HT-29 (cell line): ENCODE results near the gene LUM. TPM values are rescaled to one million over a fixed set of nuclear protein-coding genes. Genes with fewer than 3 reads are reported as not detected.
A peak's percentile ranks its signal among the peaks of the same experiment; 100 is the strongest.
"Not testable (repeated sequence)": the region's sequence is repeated elsewhere in the genome, so short reads cannot be mapped to it uniquely, and the experiment has no call there.

Source experiments
- DNase-seq: peaks from one replicate; pipeline ENCODE4 v3.0.0-alpha.2; 2015; ENCODE audit warnings: low spot score
- total RNA-seq: library from RNA; depleted of rRNA; stranded (reverse); fragments of >200 nt; shearing (Covaris generic); gene quantifications from 2 replicates; pipeline ENCODE4 v1.2.3, GENCODE V29; 2014

The LUM gene
- total RNA-seq, 1 experiment from 2014 or later, result 0.10 TPM

DNA sequence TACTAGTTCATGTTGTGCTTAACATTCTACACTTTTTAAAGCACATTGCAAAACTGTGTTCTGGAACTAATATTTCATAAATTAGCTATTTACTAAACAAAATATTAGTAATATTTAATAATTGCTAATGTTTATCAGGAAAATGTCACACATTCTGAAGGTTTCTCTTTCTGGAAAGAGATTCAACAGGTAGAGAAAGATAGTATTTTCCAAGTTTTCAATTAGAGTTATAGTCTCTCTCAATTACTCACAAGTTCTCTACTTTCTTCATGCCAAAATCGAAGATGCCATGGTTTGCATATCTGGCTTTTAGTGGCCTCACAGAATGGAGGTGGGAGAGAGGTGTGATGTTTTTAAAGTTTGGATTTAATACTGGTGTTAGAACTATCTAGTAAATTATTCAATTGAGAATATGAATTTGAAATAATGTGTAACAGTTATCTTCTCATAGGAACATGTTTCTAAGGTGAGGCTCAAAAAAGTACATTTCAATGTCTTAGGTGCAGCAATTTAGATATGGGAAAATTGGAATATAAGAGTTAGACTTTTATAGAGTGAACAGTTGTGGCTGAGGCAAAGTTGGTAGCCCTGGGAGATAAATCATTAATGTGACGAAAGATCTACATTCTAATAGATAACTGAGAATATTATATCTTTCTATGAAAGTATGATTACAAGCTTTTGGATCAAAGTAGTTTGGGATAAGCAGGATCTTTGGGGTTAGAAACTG lies 1.5 kb downstream of the LUM start:
- no peak for DNase-seq

DNA sequence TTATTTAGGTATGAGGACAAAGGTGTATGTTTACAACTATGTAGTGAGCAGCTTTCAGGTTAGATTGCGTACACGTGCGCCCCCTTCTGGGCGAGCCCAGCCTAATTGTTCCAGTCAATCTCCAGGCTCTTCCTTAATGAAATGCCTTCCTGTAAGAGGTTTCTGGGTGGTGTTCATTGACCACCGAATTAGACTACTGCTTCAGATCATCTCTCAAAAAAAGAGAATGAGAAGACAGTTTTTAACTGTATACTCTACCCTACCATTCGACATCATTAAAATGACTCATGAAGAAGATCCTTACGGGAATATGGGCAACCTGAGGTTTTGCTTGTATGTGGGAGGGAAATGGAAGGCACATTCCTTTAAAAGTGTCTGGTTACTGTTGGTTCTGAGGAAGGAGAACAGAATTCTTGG lies 2.1 kb downstream of the LUM start:
- DNase-seq, result peak; percentile 93

DNA sequence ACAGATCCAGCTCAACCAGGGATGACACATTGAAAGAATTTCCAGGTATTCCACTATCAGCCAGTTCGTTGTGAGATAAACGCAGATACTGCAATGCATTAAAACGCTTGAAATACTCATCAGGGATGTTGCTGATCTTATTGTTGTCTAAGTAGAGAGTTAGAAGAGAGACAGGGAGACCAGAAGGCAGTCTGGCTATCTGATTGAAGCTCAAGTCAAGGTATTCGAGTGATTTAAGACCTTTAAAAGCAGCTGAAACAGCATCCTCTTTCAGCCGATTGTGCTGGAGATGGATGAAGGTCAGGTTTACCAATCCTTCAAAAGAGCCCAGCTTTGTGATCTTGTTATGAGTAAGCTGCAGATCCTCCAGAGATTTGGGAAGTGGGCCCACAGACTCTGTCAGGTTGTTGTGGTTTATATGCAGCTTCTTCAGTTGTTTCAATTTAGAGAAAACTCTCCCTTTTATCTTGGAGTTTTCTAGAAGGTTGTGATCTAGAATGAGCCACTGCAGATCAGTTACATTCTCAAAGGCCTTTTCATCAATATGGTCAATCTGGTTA lies 3.0 kb downstream of the LUM start:
- no peak for DNase-seq

- no peak for DNase-seq
Measured at GRCh38 chr12:91106283-91106682, 5.0 kb downstream of the LUM start.

- no peak for DNase-seq
Measured at GRCh38 chr12:91105807-91106206, 5.5 kb downstream of the LUM start.

- DNase-seq, result no peak
Measured at GRCh38 chr12:91104812-91105466, 6.4 kb downstream of the LUM start.

DNA sequence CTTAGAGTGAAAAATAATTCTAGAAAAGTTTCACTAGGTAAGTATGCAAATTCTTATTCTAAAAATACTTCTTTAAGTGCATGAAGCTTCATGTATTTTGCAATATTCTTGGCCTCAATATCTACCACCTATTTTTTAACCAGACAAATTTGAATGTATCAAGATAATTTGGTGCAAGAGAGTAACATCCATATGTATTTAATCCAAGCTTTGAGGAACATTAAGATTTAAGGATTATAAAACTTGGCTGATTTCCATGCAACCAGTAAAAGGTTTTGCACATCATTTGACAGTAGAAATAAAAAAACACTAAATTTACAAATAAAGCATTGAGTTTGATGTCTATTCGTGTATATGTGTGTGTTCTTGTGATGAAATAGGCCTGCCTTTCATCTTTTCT lies 7.7 kb downstream of the LUM start:
- DNase-seq, result no peak

GRCh38 chr12:91103101-91103500 lies 8.2 kb downstream of the LUM start:
- no peak for DNase-seq

DNA sequence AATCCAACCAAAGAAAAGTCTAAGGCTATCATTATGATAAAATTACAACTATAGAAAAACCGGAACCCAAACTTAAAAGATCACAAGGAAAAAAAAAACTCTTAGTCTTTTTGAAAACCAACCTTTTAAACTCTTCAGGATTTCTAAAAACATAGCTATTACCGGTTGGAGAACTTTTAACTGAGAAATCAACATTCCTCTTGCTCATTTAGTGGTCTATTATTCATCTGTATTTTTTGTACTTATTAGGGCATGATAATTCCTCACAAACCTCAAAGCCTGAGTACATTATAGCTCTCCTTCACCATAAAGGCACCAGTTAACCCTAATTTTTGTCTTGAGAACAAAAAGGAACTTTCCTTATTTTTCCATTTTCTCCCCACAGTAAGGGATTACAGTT lies 10.4 kb downstream of the LUM start:
- DNase-seq, result no peak

DNA sequence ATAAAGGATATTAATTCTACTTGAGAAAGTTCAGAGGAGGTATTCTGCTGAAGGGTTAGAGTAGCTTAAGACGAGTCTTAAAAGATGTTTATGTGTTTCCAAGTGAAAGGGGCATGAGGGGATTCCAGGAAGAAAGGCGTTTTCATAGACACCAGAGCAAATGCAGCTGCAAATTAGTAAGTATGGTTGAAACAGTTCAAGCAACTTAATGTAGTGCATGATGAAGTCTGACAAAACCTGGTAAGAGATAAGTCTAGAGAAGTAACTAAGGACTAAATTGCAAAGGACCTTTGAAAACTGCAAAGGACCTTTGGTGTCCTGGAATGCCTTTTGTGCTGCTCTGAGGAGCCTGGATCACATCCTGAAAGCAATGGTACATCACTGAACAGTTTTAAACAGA lies 11.5 kb downstream of the LUM start:
- DNase-seq, result no peak

DNA sequence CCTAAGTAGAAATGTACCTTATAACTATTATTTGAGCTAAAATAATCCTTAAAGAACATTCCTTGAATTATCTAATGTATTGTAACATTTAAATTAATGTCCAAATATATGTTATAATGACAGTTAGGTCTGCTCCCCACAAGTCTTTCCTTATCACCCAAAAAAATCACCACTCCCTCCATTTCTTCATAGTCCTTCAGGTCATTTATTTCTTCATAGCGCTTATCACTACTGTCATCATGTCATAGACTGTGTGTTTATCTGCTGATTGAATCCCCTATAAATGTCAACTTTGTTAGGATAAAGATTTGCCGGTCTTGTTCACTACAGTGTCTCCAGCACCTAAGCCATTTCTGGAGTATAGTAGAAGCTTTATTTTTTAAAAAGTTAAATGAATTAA lies 12.0 kb downstream of the LUM start:
- peak; percentile 56 for DNase-seq

DNA sequence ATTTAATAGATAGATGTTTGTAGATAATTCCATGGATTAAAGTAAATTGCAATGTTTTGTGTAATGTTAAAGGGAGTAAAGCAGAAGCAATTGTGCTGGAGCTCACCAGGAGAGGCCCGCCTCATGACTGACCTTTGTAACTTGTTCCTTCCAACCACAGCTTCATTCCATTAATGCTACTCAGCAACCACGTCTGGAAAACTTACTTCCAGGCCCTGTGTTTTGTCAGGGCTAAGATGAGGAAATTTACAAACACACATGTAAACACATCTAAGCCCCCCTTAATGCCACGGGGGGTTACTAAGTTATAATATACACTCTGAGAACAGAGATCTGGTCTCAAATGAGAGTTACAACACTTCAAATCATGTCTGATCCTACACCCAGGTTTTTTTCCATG lies 12.4 kb downstream of the LUM start:
- peak; percentile 76 for DNase-seq

- DNase-seq, result no peak
Measured at GRCh38 chr12:91098461-91098860, 12.8 kb downstream of the LUM start.

DNA sequence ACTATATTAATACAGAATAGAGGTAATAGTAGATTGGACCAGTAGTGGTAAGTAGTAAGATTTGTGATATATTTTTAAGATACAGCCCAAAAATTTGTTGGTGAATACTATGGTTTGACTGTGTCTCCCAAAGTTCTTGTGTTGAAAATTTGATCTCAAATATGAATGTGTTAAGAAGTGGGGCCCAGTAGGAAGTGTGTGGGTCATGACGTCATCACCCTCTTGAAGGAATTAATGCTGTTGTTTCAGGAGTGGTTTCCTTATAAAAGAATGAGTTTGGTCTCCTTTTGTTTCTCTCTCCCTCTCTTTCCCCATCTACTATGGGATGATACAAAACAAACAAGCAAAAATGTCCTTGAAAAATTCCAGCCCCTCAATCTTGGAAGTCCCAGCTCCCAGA lies 16.3 kb downstream of the LUM start:
- DNase-seq, result no peak

GRCh38 chr12:91094032-91094662 lies 17.1 kb downstream of the LUM start:
- no peak for DNase-seq

DNA sequence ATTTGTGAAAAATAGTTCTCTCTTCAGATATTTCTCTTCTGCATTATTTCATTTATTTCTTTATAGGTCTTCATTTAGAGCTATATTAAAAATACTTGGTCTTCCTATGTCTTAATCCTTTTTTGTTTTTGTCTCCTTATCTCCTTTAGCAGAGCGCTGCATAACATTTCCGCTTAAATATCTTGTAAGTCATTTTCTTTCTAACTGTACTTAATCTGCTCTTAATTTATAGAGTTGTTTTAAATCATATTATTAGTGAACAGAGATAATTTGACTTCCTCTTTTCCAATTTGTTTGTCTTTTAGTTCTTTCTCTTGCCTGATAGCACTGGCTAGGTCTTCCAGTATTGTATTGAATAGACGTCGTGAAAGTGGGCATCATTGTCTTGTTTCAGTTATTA lies 18.0 kb downstream of the LUM start:
- DNase-seq, result no peak

DNA sequence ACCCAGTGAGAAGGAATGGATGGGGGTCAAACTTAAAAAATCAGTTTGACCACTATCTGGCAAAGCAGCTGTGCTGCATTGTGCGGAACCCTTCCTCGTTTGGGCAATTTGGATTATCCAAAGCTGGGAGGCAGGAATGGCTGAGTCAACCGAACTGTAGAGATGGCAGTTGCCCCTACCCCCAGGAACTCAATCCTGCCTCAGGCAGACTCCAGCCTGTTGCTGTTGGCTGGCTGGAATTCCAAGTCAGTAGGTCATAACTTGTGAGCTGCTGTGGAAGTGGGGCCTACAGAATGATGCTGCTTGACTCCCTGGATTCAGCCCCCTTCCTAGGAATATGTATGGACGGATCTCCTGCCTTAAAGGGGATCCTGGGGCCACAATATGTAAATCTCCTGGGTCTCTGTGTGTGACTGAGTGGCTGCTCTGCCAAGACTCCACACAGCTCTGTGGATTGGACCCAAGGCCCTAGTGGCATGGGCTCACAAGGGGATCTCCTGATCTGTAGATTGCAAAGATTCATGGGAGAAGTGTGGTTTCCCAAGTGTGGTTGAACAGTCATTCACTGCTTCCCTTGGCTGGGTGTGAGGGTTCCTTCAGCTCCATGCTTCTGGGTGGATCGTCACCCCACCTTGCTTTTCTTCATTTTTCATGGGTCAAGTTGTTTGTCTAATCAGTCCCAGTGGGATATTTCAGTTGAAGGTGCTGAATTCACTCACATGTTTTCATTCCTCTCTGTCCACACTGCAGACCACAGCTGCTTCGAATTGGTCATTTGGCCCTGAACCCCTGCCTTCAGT lies 19.2 kb downstream of the LUM start:
- DNase-seq, result no peak

- DNase-seq, result not testable (repeated sequence)
Measured at GRCh38 chr12:91089953-91090352, 21.3 kb downstream of the LUM start.

- no peak for DNase-seq
Measured at GRCh38 chr12:91080041-91080440, 31.3 kb downstream of the LUM start.

DNA sequence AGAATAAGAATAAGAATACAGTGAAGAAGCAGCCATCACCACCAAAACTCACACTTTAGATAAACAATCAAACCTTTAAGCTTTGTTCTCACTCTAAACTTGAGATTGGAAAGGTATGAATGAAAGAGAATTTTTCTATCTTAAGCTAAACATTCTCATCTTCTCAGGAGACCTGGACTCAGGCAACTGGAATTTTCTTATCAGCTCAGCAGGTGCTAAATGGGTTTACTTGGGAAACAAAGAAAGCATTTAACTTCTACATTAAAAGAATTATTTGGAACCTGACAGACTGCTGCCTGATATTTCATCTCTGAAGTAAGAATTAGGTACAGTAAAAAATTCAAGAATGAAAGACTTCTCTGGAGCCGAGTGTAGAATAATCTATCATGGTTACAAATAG lies 32.8 kb downstream of the LUM start:
- no peak for DNase-seq

DNA sequence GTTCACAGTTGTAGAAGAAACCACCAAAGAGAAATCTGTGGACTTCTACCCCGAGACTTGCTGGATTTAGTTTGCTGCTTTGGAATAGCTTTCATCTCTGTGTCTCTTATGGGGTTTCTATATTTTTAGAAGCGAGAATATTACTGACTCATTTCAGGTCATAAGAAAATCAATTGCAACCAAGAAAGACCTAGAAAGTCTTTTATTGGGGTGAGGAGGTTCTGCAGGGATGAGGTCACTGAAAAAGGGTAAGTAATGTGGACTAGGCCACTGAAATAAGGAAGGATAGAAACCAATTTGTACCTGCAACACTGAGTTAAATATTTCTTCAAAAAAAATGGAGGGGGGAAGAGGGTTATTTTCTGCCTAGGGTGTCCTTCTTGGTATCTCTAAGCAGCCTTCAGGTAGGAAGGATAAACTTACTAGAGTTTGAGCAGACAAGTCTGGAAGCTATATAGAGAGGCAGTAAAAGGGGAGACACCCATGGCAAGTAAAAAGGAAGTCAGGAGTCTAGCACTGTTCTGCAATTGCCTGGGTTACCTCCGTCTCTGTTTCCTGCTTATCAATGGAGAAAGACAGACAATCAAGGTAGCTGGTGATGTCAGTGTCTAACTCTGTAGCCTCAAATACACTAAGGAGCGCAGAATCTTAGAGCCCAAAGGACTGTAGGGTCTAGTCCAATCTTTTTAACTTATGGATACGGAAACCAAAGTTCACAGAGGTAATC lies 33.9 kb downstream of the LUM start:
- DNase-seq, result no peak
